ENCODE results near the gene RTL5. TPM values are rescaled to one million over a fixed set of nuclear protein-coding genes. Genes with fewer than 3 reads are reported as not detected.
A peak's percentile ranks its signal among the peaks of the same experiment; 100 is the strongest.

RTL5 gene
- total RNA-seq, 3 donors from 2014 or later: 0.75 to 13.5 (median 2.7) TPM

GRCh38 chrX:72128881-72129280 is 2.8 kb downstream of the RTL5 start:
- Histone ChIP-seq H3K4me1 (ENCODE audit: low read depth) (no peaks in the 10 kb centered on the region), H3K36me3 (ENCODE audit: low read depth) (no peaks in the 10 kb centered on the region), H3K9me3 (no peaks in the 10 kb centered on the region), H3K4me3 (no peak overlapping the region)
- ATAC-seq (no peak), DNase-seq (no peak)
- intact Hi-C loops (cut with DNase I, micrococcal nuclease): loop anchor here in 1 of 2 donors (10.0 kb wide), 1 partner anchor 104 kb away; no protein-coding TSS in a partner anchor
- no peak for TF ChIP-seq CTCF (IDR thresholded peaks at IDR 0.05)

GRCh38 chrX:72128183-72128834 is 3.4 kb downstream of the RTL5 start:
- intact Hi-C loops (cut with DNase I, micrococcal nuclease): loop anchor here in 1 of 2 donors (10.0 kb wide), 1 partner anchor 104 kb away; no protein-coding TSS in a partner anchor
- DNase-seq (no peak), ATAC-seq (no peak)
- no peak for TF ChIP-seq CTCF (IDR thresholded peaks at IDR 0.05)
- Histone ChIP-seq H3K9me3 (no peaks in the 10 kb centered on the region), H3K4me3 (no peak overlapping the region), H3K36me3 (ENCODE audit: low read depth) (no peaks in the 10 kb centered on the region), H3K4me1 (ENCODE audit: low read depth) (no peaks in the 10 kb centered on the region)

- DNase-seq: no peak
- no peaks in the 10 kb centered on the region for H3K9me3 ChIP-seq
- intact Hi-C loops (cut with DNase I, micrococcal nuclease): loop anchor here in 1 of 2 donors (10.0 kb wide), 1 partner anchor 103 kb away; no protein-coding TSS in a partner anchor
- no peaks in the 10 kb centered on the region for H3K36me3 ChIP-seq (ENCODE audit: low read depth)
- H3K4me3 ChIP-seq: no peak overlapping the region
- no peak for ATAC-seq
- TF ChIP-seq CTCF (IDR thresholded peaks at IDR 0.05): no peak
- H3K4me1 ChIP-seq (ENCODE audit: low read depth): no peaks in the 10 kb centered on the region
Measured at GRCh38 chrX:72127332-72127731, 4.4 kb downstream of the RTL5 start.

GRCh38 chrX:72126539-72127140 is 5.1 kb downstream of the RTL5 start:
- intact Hi-C loops (cut with DNase I, micrococcal nuclease): loop anchor here in 1 of 2 donors (10.0 kb wide), 1 partner anchor 102 kb away; no protein-coding TSS in a partner anchor
- DNase-seq: peak; percentile 71 to 90 (median 84)
- TF ChIP-seq CTCF (IDR thresholded peaks at IDR 0.05): peak; percentile 58
- no peaks in the 10 kb centered on the region for H3K9me3 ChIP-seq
- peak; percentile 88 for ATAC-seq
- no peaks in the 10 kb centered on the region for H3K36me3 ChIP-seq (ENCODE audit: low read depth)
- H3K4me3 ChIP-seq: no peak overlapping the region
- H3K4me1 ChIP-seq (ENCODE audit: low read depth): no peaks in the 10 kb centered on the region

- intact Hi-C loops (cut with DNase I, micrococcal nuclease): loop anchor here in 1 of 2 donors (10.0 kb wide), 1 partner anchor 101 kb away; no protein-coding TSS in a partner anchor
- H3K4me1 ChIP-seq (ENCODE audit: low read depth): no peaks in the 10 kb centered on the region
- DNase-seq: no peak
- no peaks in the 10 kb centered on the region for H3K36me3 ChIP-seq (ENCODE audit: low read depth)
- ATAC-seq: no peak
- no peak for TF ChIP-seq CTCF (IDR thresholded peaks at IDR 0.05)
- H3K9me3 ChIP-seq: no peaks in the 10 kb centered on the region
- no peak overlapping the region for H3K4me3 ChIP-seq
Measured at GRCh38 chrX:72126048-72126415, 5.7 kb downstream of the RTL5 start.
